GM12873 (cell line): Measurements from ENCODE around the gene IGFBP4.

Experiments
- CTCF ChIP-seq: IDR thresholded peaks from 2 replicates; pipeline ENCODE4 v1.5.1; 2012; ENCODE audit warnings: low read depth, mild to moderate bottlenecking, moderate library complexity, low read length, control low read depth; ENCODE audit not compliant: insufficient read depth; ENCODE audit errors: missing control alignments

The IGFBP4 gene

GRCh38 chr17:40498281-40499084 is 55.2 kb downstream of the IGFBP4 start:
- no peak for TF ChIP-seq CTCF

GRCh38 chr17:40499551-40500189 is 56.4 kb downstream of the IGFBP4 start:
- TF ChIP-seq CTCF, result no peak

- TF ChIP-seq CTCF, result no peak
These were observed 56.9 kb downstream of the IGFBP4 start for GRCh38 chr17:40500190-40500589.

- no peak for TF ChIP-seq CTCF
These were observed 57.5 kb downstream of the IGFBP4 start for GRCh38 chr17:40500709-40501108.

GRCh38 chr17:40501499-40501911 is 58.3 kb downstream of the IGFBP4 start, which contains the start of gene TNS4:
Gene TNS4 (minus strand): TSS chr17:40501623. CDS start chr17:40496425, 5,198 bp downstream.
- no peak for TF ChIP-seq CTCF

- TF ChIP-seq CTCF, result no peak
These were observed 59.5 kb downstream of the IGFBP4 start for GRCh38 chr17:40502716-40503115.

GRCh38 chr17:40503154-40503553 is 59.9 kb downstream of the IGFBP4 start:
- no peak for TF ChIP-seq CTCF
